NK-92 treated with Interleukin-12 subunit alpha and Interleukin-12 subunit beta, amount 100 ng/mL, for 24 hours (cell line): ENCODE data around the gene FMO5.
"Not testable (repeated sequence)": the region's sequence is repeated elsewhere in the genome, so short reads cannot be mapped to it uniquely, and the experiment has no call there.

ENCODE experiments used
- DNase-seq: peaks from one replicate; lab custom pipeline; 2025; lab: John Stamatoyannopoulos, UW

The FMO5 gene

GRCh38 chr1:147225193-147225730 is at the start of gene FMO5:
Gene FMO5, minus strand, starts transcription at chr1:147225339. Its CDS starts 310 bp downstream, at chr1:147225029.
- no peak for DNase-seq

- no peak for DNase-seq
Observed at GRCh38 chr1:147273409-147274336, 48.5 kb upstream of the FMO5 start.

GRCh38 chr1:147272042-147272441 is 46.9 kb upstream of the FMO5 start:
- DNase-seq = no peak

- DNase-seq = no peak
Observed at GRCh38 chr1:147270721-147271120, 45.6 kb upstream of the FMO5 start.

GRCh38 chr1:147267711-147268110 is 42.6 kb upstream of the FMO5 start:
- DNase-seq = no peak

GRCh38 chr1:147266381-147266780 is 41.2 kb upstream of the FMO5 start:
- no peak for DNase-seq

GRCh38 chr1:147264158-147264768 is 39.1 kb upstream of the FMO5 start:
- DNase-seq = no peak

- no peak for DNase-seq
Observed at GRCh38 chr1:147260956-147261355, 35.8 kb upstream of the FMO5 start.

- DNase-seq = no peak
Observed at GRCh38 chr1:147252540-147252939, 27.4 kb upstream of the FMO5 start.

- DNase-seq = no peak
Observed at GRCh38 chr1:147247656-147248238, 22.6 kb upstream of the FMO5 start.

- no peak for DNase-seq
Observed at GRCh38 chr1:147246910-147247655, 21.9 kb upstream of the FMO5 start.

GRCh38 chr1:147246044-147246690 is 21.0 kb upstream of the FMO5 start:
- DNase-seq = no peak

GRCh38 chr1:147245586-147246021 is 20.5 kb upstream of the FMO5 start:
- DNase-seq = no peak

- no peak for DNase-seq
Observed at GRCh38 chr1:147245129-147245528, 20.0 kb upstream of the FMO5 start.

- DNase-seq = no peak
Observed at GRCh38 chr1:147243841-147244240, 18.7 kb upstream of the FMO5 start.

GRCh38 chr1:147243228-147243685 is 18.1 kb upstream of the FMO5 start:
- no peak for DNase-seq

- DNase-seq = peak; percentile 88
Observed at GRCh38 chr1:147242449-147243227, 17.5 kb upstream of the FMO5 start, which contains the start of gene CHD1L. Gene CHD1L, plus strand, starts transcription at chr1:147242684. Its CDS starts 20 bp downstream, at chr1:147242704.

- DNase-seq = no peak
Observed at GRCh38 chr1:147241934-147242448, 16.9 kb upstream of the FMO5 start.

- not testable (repeated sequence) for DNase-seq
Observed at GRCh38 chr1:147240131-147240721, 15.1 kb upstream of the FMO5 start.
